Measurements from ENCODE around the gene PRKCB.

The PRKCB gene

DNA sequence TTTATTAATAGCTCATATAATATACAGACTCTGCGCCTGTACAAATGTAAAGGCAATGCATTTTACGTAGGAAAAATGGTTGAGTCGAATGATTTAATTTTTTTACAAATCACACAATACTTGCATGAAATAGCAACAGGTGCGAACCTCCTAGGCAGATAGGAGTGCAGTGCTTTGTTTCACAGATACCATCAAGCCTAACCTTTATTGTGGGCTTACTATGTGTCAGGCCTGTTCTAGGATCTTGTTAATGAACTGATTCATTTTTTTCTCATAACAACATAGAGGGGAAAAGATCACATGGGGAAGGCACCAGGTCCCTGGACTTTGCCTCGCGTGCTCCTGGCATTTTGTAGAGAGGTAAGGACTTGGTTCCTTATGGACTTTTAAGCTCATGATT lies 107.8 kb downstream of the PRKCB start:
- DNase-seq: no peak

DNA sequence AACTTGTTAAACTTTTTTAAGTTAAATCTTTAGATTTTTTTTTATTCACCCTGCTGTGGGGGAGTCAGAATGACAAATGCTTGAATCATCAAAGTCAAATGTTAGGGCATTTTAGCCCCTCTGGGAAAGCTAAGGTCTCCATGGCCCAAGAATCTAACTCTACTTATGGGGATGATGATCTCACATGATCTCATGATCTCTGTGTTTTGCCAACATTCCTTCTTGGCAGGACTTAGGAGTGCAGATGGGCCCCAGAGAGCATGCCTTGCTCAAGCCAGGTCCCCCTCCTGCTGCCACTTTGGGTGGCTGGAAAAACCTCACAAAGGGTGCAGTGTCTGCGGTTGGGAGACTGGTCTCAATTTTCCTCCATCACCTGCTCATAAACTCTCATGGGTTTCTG lies 108.6 kb downstream of the PRKCB start:
- DNase-seq: no peak

DNA sequence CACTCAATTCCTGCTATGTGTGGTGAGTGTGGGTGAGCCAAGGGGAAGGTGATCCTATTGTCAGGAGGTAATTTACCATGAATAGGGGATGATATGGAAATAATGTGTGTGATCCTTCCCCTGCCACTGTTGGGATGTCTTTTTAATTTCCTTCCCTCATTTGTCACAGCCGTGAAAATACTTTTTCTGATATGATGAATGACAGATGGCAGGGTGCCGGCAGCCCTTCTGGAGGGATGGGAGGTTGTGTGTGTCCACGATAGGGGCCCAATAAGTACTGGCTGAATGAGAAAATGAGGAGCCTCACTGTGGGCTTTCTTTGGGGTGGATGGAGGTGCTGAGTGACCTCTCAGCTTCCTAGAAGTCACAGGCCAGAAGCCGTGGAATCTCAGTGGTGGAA lies 109.5 kb downstream of the PRKCB start:
- no peak for DNase-seq

DNA sequence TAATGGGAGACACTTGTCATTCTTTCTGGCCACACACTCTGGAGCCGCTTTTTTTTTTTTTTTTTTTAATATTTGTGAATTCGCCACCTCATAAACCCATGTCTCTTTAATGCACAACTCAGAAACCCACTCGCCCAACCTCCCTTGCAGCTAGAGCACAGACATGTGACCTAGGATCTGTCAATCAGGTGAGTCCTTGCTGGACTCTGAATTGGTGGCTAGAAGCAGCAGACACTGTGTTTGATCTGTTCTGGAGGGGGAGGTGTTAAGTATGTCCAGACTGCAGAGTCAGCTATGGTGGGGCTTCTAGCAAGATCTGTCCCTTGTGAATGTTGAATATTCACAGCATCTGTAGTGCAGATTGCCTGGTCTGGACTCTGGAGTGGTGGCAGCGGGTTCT lies 112.1 kb downstream of the PRKCB start:
- no peak for DNase-seq

DNA sequence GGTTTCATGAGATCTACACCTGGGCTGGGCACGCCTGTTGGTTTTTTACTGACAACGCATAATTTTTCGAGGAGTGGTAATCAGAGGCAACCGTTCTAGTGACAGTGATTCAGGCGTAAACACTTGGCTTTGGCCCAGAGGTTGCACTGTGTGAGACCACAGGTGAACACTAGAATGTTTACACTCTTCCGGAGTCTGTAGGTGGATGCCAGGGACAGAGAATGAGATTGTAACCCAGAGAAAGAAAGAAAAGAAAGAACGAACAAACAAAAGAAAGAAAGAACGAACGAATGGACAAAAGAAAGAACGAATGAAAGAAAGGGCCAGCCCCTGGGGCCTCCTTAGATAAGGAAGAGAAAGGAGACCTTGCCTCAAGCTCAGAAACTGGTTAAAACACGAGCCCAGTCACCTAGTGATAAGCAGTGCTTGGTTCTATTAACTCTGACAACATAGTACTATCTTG lies 113.2 kb downstream of the PRKCB start:
- DNase-seq: peak in 4 of 5 experiments; percentile 15 to 84 (median 40)

DNA sequence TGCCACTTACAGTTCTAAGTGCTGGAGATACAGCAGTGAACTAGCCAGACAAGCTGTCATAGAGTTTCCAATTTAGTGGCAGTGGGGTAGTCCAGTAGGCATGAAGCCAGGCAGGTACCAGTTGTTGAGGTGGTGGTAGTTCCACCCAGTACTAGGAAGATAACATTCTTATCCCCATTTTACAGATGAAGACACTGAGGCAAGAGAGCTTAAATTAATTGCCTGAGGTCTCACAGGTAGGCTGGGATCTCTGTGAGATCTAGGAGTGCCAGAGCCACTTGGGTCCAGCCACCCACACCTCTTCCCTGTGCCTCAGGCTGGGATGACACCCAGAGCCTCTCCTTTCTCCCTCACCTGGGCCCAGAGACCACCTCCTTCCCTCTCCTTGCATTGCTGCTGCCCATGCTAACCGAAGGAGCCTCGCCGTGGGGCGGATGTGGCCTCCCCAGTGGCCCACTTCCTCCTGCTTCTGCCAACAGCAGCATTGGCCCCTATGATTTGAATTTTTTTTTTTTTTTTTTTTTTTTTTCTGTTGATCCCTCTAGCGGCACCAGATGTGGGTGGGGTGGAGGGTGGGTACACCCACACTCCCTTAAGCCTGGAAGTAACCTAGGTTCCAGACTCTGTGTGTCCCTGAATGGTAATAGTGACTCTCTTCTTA lies 114.0 kb downstream of the PRKCB start:
- DNase-seq: peak in 4 of 5 experiments; percentile 15 to 92 (median 63)

DNA sequence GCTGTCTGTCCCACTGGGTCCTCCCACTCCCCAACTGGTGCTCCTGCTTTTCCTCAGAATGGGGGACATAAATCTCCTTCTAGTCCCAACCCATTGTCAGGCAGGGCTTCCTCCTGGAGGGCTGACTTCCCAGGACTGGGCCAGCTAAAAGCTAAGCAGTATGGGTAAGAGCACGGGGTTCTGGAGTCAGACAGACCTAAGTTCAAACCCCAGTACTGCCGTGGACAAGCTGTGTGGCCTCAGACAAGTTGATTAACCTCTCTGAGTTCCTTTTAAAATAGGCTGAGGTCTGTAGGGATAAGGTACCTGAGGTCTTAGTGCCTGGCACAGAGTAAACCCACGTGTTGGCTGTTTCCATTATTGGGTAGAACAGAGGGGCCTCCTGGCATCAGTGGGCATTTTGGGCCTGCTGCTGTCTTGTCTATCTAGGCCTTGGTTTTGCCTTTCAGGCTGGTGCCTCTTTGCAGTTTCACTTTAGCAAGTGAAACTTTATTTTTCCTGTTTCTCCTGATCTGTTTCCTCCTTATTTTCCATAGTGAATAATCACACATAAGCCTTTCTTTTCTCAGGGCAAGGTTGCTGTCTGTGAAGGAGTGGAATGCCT lies 114.6 kb downstream of the PRKCB start:
- DNase-seq: peak in 1 of 5 experiments; percentile 17

DNA sequence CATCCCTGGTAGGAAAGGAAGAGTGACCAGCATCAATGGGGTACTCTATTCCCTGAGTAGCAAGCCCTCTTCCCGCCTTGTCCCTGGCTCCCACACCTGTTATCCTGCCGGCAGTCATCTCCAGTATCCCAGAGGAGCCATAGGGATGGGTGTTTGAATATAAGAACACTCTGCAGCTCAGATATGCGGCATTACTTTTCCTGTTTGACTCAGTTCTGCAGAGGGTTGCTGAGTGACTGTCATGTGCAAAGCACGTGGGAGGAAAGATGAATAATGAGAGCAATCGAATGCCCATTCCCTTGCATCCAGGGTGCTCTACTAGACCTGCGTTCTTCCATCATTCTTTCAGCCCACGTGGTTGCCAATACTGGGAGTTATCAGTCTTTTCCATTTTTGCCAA lies 115.1 kb downstream of the PRKCB start:
- peak in 1 of 5 experiments; percentile 38 for DNase-seq

DNA sequence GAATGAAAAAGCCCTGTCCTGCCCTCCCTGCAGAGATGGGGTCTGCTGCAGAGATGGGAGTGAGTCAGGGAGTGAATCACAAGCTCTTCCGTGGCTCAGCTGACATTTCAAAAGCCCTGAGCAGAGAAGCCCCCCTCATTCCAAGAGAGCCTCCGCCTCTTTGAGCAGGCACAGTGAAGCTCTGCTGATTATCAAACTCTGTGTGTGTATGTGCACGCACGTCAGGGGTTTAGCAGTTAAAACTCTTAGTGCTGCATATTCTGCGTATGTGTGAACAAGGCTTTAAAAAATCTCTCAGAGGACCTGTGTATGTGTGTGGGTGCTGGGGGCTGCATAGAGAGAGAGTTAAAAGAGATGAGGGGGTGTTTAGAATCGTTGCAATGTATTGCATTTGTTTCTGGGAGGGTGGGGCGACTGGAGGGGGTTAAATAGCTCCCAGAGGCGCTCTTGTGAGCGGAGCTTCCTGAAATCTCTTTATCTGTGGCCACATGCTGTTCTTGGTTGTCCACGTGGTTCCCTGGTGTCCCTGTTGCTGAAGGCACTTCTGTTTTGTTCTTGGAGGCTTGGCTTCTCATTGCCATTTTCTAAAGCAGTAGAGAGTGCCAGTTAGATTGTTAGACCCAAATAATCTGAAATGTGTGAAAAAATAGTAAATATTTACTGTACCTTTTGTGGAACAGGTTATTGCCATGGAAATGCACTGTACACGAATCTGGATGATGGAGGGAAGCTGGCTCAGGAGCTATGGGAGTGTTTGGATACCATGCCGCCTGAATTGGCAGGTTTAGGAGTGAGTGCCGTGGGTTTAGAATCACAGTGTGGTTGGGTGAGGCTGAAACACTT lies 116.6 kb downstream of the PRKCB start:
- DNase-seq: no peak

DNA sequence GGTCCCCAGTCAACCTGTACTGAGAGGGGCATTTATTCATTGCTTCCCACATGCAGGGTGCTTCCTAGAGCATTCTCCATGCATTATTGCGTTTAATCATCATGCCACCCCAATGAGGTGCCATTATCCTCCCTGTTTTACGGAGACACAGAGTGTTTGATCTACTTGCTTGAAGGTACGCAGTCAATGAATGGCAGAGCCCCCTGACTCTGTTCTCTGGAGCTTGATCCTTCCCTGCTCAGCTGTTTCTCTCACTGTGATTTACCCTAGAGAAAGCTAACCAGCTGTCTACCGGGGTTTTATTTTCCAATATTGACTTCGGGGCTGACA lies 117.2 kb downstream of the PRKCB start:
- no peak for DNase-seq

DNA sequence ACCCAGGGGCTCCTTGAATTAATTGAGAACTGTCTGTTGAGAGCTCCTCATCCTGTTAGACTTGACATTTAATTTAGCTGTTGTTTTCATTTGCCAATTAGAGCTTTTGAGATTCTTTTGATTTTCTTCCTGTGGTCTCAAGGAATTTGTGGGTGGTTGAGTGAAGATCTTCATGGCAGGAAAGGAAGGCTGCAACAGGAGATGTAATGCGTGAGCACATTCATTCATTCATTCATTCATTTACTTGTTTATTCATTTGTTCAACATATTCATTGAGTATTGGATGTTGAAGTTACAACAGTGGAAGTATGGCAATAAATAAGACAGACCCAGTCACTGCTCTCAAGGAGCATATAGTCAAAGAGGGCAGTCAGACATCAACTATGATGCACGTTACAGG lies 117.7 kb downstream of the PRKCB start:
- no peak for DNase-seq

DNA sequence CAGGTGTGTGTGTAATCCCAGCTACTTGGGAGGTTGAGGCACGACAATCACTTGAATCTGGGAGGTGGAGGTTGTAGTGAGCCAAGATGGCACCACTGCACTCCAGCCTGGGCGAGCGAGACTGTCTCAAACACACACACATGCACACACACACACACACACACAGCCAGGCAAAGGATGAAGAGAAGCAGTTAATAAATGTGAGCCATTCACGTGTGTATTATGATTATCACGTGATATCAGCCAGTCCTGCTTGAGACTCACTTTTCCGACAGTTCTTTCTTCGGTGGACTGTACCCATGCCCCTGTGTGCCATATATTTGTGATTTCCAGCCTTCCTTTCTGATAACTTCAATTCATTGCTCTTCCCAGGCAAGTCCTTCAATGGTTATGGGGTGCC lies 119.3 kb downstream of the PRKCB start:
- no peak for DNase-seq

DNA sequence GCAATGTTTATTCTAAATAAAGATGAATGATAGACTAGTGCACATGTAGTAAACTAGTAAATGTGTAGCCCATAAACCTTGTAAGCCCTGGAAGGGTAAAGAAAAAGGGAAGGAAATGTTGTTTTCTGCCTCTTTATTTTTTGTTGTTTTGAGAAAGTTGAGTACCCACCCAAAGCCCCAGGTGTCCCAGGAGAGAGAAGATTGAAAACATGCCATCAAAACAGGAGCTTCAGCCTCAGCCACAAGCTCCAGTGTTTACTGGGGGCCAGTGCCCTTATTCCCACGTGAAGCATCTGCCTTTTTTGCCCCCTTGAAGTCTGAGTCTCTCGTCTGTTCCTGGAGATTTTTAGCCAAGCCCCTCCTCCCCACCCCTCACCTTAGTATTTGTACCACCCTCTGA lies 121.5 kb downstream of the PRKCB start:
- no peak for DNase-seq

DNA sequence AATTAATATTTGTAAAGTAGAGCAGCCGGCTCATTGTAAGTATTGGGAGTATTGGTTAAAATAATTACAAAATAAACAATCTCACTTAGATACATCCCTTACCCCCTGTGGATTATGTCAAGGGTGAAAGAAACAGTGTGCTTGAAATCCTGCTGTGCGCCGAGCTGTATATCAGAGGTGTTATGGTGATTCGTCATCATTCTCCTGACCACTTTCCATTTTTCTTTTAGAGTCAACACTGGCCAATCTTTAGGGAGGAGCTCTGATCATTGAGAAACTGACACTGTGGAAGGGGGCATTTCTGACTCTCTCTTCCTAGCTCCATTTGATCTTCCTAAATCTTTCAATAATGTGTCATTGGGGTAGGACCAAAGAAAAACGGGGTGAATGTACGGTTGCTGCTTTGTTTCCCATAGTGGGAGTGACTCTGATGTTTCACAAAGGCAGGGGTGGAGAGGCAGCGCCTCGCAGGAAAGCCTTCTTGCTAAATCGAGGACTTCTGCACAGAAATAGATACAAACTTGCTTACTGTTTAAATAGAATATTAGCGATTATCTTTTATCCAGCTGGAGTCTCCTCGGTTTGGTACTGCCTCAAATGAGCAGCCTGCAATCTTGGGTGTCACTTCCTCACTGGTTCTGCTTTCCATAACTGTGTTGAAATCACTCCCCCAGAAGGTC lies 123.4 kb downstream of the PRKCB start:
- DNase-seq: no peak

DNA sequence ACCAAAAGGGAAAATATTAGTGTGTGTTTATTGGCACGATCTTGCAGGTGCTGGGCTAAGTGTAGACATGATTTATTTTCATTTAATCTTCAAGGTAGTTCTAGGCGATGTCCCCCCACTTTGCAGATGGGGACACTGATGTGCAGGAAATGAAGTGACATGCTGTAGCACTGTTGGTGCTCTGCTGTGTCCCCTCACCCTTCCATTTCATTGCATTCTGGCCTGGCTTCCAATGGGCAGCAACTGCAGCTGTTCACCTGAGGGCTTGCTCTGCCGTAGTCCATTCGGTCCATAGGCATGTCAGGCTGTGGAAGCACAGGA lies 123.9 kb downstream of the PRKCB start:
- no peak for DNase-seq

DNA sequence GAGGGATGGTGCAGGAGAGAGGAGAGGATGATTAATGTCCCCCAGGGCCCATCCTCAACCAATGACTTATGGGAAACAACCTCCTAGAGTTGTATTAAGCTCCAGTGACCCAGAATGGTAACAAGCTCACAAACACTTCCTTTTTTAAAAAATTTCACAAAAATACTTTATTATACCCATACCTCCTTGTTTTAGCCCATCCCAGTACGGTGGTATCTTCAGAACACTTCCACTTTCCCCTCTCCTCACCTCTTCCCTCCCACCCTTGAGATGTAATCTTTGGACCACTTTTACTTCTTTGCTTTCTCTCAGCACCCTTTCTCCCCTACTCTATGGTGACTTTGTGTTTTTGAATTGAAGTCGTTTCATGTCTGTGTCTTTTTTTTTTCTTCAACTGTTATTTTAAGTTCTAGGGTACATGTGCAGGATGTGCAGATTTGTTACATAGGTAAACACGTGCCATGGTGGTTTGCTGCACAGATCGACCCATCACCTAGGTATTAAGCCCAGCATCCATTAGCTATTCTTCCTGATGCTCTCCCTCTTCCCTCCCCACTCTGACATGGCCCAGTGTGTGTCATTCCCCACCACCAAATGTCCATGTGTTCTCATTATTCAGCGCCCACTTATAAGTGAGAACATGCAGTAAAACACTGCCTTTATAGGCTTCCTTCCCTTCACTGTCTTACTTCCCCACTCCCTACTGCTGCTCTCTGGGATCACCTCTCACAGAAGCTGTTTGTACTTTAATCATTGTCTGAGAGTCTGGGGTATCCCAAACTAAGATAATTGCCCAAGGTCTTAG lies 124.5 kb downstream of the PRKCB start:
- DNase-seq: no peak

DNA sequence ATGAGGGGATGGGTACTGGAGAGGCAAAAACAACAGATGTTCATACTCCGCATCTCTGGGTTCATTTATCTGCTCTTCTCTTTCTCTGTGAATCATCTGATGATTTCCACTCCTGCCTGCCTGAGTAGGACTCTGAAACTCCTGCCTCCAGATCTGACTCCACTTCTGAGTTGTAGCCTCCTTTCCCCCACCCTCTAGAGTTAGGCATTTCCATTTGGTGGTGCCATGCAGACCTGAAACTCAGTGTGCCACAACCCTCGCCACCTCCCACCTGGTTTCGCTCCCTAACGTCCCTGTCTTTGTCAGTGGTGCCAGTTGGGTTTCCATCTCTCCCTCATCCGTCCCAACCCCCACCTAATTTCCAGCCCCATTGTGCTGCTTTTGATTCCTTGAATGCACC lies 126.2 kb downstream of the PRKCB start:
- peak in 1 of 5 experiments; percentile 64 for DNase-seq

DNA sequence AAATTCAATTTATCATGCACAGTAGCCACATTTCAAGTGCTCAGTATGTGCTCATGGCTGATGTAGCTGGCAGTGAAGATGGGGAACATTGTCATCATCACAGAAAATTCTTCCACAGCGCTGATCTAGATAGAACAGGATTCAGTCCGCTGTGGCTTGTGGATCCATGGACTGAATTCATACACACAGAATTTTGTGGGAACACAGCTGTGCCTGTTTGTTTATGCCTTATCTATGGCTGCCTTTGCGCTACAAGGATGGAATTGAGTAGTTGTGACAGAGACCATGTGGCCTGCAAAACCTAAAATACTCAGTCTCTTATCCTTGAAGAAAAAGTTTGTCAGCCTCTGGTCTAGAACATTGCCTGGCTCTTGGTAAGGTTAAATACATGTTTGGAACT lies 128.4 kb downstream of the PRKCB start:
- DNase-seq: no peak

DNA sequence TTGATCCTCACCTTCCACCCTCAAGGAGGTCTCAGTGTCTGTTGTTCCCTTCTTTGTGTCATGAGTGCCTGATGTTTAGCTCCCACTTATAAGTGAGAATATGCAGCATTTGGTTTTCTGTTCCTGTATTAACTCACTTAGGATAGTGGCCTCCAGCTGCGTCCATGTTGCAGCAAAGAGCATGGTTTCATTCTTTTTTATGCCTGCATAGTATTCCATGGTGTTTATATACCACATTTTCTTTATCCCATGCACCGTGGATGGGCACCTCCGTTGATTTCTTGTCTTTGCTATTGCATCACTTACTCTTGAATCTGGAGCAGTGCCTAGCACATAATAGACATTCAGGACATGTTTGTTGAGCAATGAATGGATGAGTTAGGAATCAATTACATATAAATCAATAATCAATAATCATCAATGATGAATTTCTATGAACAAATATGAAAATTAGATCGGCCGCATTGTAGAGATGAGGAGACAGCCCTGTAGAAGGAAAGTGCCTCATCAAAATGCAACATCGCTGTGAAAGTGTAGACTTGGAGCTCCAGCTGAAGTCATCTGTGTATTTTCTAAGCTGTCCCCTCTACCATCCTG lies 129.5 kb downstream of the PRKCB start:
- no peak for DNase-seq

DNA sequence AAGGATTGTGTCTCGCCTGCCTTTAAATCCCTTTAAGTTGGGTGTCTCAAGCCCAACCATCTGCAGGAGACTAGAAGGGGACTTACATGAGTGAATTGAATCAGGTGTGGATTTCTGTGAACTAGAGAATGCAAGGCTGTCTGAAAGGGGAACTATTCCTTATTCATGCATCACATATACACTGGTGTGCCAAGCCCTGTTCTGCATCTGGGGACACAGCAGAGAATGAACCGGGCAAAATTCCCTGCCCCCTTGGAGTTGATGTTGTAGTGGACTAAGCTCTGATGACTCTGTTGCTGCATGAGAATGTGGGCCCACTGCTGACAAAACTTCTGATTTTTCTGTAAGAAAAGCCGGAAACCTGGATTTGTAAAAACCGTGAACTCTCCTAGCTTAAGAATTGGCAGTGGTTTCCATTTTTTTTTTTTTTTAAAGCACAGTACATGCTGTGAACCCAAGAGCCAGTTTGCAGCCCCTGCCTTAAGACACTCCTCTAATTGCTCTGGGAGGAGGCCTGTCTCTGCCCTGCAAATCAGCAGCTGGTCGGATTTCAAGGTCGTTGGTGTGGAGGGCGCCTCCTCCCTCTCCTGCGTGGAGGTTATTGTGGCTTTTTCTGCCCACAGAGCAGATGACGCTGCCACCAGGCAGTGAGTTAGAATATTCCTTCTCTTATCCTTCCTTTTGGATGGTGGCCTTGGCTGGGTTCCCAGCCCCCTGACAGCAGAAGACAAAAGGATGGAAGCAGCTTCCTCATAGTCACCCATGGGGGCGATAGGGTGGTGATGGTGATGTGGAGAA lies 131.0 kb downstream of the PRKCB start:
- no peak for DNase-seq

DNA sequence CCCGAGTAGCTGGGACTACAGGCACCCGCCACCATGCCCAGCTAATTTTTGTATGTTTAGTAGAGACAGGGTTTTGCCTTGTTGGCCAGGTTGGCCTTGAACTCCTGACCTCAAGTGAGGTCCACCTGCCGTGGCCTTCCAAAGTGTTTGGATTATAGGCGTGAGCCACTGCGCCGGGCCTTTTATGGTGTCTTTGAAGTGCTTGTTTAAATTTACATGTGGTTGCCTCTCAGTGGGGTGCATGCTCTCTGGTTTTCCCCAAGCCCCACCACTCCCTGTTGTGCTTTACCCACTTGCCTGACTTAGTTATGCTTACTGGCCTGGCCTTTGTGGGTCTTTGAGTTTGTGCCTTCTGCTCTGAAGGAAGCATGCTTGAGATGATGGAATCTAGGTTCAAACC lies 132.0 kb downstream of the PRKCB start:
- no peak for DNase-seq

Measured in T-helper 2 cell (primary cell).